Trophoblast cell (in vitro differentiated cells and primary cell): ENCODE results near the gene SNX25.

Source experiments
- DNase-seq, 2 donors: peaks; one replicate each; pipeline ENCODE4 v3.0.0-alpha.2; 2016
- H2AFZ ChIP-seq: 2 replicates; pipeline ENCODE4 v1.6.1; 2013; ENCODE audit warnings: low read length, moderate library complexity, mild to moderate bottlenecking; ENCODE audit not compliant: insufficient read depth, poor library complexity
- H2AK5ac ChIP-seq: 2 replicates; pipeline ENCODE4 v1.6.1; 2013; ENCODE audit warnings: mild to moderate bottlenecking, low read length
- H2BK120ac ChIP-seq: 2 replicates; pipeline ENCODE4 v1.6.1; 2013; ENCODE audit warnings: low read length, mild to moderate bottlenecking, moderate library complexity; ENCODE audit not compliant: insufficient read depth, poor library complexity
- H2BK12ac ChIP-seq: 2 replicates; pipeline ENCODE4 v1.6.1; 2013; ENCODE audit warnings: mild to moderate bottlenecking, low read length, moderate library complexity
- H2BK5ac ChIP-seq: 2 replicates; pipeline ENCODE4 v1.6.1; 2013; ENCODE audit warnings: low read length, low read depth, moderate library complexity, mild to moderate bottlenecking; ENCODE audit not compliant: poor library complexity
- H3K14ac ChIP-seq: 2 replicates; pipeline ENCODE4 v1.6.1; 2013; ENCODE audit warnings: mild to moderate bottlenecking, low read length
- H3K18ac ChIP-seq: 2 replicates; pipeline ENCODE4 v1.6.1; 2013; ENCODE audit warnings: mild to moderate bottlenecking, low read length
- H3K23ac ChIP-seq: 2 replicates; pipeline ENCODE4 v1.6.1; 2013; ENCODE audit warnings: low read length
- H3K27ac ChIP-seq: 2 replicates; pipeline ENCODE4 v1.5.1; 2013; ENCODE audit warnings: low read depth, mild to moderate bottlenecking, inconsistent platforms, low read length, moderate library complexity
- H3K27me3 ChIP-seq: 2 replicates; pipeline ENCODE4 v1.6.1; 2013; ENCODE audit warnings: inconsistent platforms, mild to moderate bottlenecking, low read length, moderate library complexity; ENCODE audit not compliant: insufficient read depth
- H3K36me3 ChIP-seq, 2 experiments: 1 replicate in 1 of 2; 2 replicates in 1 of 2; pipeline ENCODE4 v1.6.1; 2013; ENCODE audit warnings: low read length in 2 of 2, mild to moderate bottlenecking in 2 of 2, moderate library complexity in 1 of 2; ENCODE audit not compliant: insufficient read depth in 2 of 2, control insufficient read depth in 1 of 2
- H3K4ac ChIP-seq: 2 replicates; pipeline ENCODE4 v1.6.1; 2013; ENCODE audit warnings: low read depth, mild to moderate bottlenecking, low read length, moderate library complexity
- H3K4me1 ChIP-seq, 2 experiments: 1 replicate in 1 of 2; 2 replicates in 1 of 2; pipeline ENCODE4 v1.6.1; 2013; ENCODE audit warnings: low read length in 2 of 2, mild to moderate bottlenecking in 2 of 2, moderate library complexity in 1 of 2; ENCODE audit not compliant: insufficient read depth in 2 of 2, control insufficient read depth in 1 of 2
- H3K4me2 ChIP-seq: 2 replicates; pipeline ENCODE4 v1.6.1; 2013; ENCODE audit warnings: inconsistent platforms, mild to moderate bottlenecking, low read length, moderate library complexity
- H3K4me3 ChIP-seq: 2 replicates; pipeline ENCODE4 v1.5.1; 2013; ENCODE audit warnings: mild to moderate bottlenecking, low read depth, low read length, inconsistent platforms
- H3K79me1 ChIP-seq: one replicate; pipeline ENCODE4 v1.6.1; 2013; ENCODE audit warnings: low read length
- H3K79me2 ChIP-seq: 2 replicates; pipeline ENCODE4 v1.6.1; 2013; ENCODE audit warnings: low read length, mild to moderate bottlenecking; ENCODE audit not compliant: control insufficient read depth, insufficient read depth, poor library complexity
- H3K9ac ChIP-seq: 2 replicates; pipeline ENCODE4 v1.6.1; 2013; ENCODE audit warnings: mild to moderate bottlenecking, low read length
- H3K9me3 ChIP-seq: 2 replicates; pipeline ENCODE4 v1.6.1; 2013; ENCODE audit warnings: low read depth, mild to moderate bottlenecking, control low read depth, inconsistent platforms, low read length; ENCODE audit not compliant: insufficient read depth
- H4K12ac ChIP-seq: 2 replicates; pipeline ENCODE4 v1.6.1; 2013; ENCODE audit warnings: low read depth, mild to moderate bottlenecking, low read length, moderate library complexity
- H4K8ac ChIP-seq: 2 replicates; pipeline ENCODE4 v1.6.1; 2013; ENCODE audit warnings: low read depth, mild to moderate bottlenecking, low read length, moderate library complexity
- H4K91ac ChIP-seq: one replicate; pipeline ENCODE4 v1.6.1; 2013; ENCODE audit warnings: low read depth, mild to moderate bottlenecking, low read length, moderate library complexity
- WGBS: extraction: QIAGEN DNeasy Blood & Tissue Kit; methylation state at CpG from one replicate; pipeline ENCODE4 v1.1.7; 2013; ENCODE audit warnings: missing lambda C conversion rate; ENCODE audit not compliant: insufficient read length, insufficient coverage; ENCODE audit errors: extremely low coverage; 5-methylcytosine and 5-hydroxymethylcytosine counted together

Gene SNX25

GRCh38 chr4:185270037-185270436 is 60.6 kb downstream of the SNX25 start:
- H3K9ac ChIP-seq, result no peak overlapping the region
- no peak overlapping the region for H3K14ac ChIP-seq
- H2BK5ac ChIP-seq, result no peak overlapping the region
- H3K27me3 ChIP-seq, result no peaks in the 10 kb centered on the region
- no peak overlapping the region for H2AK5ac ChIP-seq
- H3K23ac ChIP-seq, result no peak overlapping the region
- H3K79me2 ChIP-seq, result no peaks in the 10 kb centered on the region
- H3K4me2 ChIP-seq, result no peak overlapping the region
- no peak overlapping the region for H3K27ac ChIP-seq
- H4K8ac ChIP-seq, result no peak overlapping the region
- no peak overlapping the region for H4K12ac ChIP-seq
- WGBS, result no CpG with 5 or more reads among the region's 5 CpGs
- DNase-seq, result no peak
- H3K4ac ChIP-seq, result no peak overlapping the region
- H3K79me1 ChIP-seq, result no peaks in the 10 kb centered on the region
- H3K4me1 ChIP-seq, result peaks cover 0 to 4% of the 10 kb centered on the region in 2 experiments
- no peaks in the 10 kb centered on the region for H3K9me3 ChIP-seq
- no peak overlapping the region for H4K91ac ChIP-seq
- no peak overlapping the region for H2BK12ac ChIP-seq
- H3K18ac ChIP-seq, result no peak overlapping the region
- no peak overlapping the region for H3K4me3 ChIP-seq
- H2BK120ac ChIP-seq, result no peak overlapping the region
- H2AFZ ChIP-seq, result no peak overlapping the region
- peaks cover 0 to 3% of the 10 kb centered on the region in 2 experiments for H3K36me3 ChIP-seq

DNA sequence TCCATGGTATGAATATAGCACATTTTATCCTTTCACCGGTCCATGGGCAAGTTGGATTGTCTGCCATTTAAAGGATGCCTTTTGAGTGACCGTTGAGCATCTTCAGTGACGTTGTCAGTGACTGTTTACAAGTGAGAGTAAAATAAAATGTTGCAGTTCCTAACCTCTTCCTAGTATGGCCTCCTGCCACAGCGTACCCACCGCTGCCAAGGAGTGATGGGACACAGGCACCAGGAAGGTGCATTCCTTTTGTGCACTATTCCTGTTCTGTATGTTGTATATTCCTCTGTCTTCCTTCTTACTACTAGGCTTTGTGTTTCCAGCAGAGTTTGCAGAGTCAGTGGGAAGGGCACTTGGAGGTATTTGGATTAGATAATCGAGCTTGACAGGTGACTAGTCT is 61.5 kb downstream of the SNX25 start:
- Histone ChIP-seq H3K4ac (no peak overlapping the region), H3K14ac (no peak overlapping the region), H3K27me3 (no peaks in the 10 kb centered on the region), H2BK12ac (no peak overlapping the region), H4K91ac (no peak overlapping the region), H3K79me2 (no peaks in the 10 kb centered on the region), H3K79me1 (no peaks in the 10 kb centered on the region), H2BK120ac (no peak overlapping the region), H3K4me1 (peaks cover 0 to 4% of the 10 kb centered on the region in 2 experiments), H3K9me3 (no peaks in the 10 kb centered on the region), H2AK5ac (no peak overlapping the region), H3K23ac (no peak overlapping the region), H4K8ac (no peak overlapping the region), H3K9ac (no peak overlapping the region), H4K12ac (no peak overlapping the region), H3K4me3 (no peak overlapping the region), H2AFZ (no peak overlapping the region), H3K36me3 (peaks cover 0 to 3% of the 10 kb centered on the region in 2 experiments), H3K4me2 (no peak overlapping the region), H3K18ac (no peak overlapping the region), H2BK5ac (no peak overlapping the region), H3K27ac (no peak overlapping the region)
- no peak for DNase-seq
- WGBS, result no CpG with 5 or more reads among the region's 6 CpGs

DNA sequence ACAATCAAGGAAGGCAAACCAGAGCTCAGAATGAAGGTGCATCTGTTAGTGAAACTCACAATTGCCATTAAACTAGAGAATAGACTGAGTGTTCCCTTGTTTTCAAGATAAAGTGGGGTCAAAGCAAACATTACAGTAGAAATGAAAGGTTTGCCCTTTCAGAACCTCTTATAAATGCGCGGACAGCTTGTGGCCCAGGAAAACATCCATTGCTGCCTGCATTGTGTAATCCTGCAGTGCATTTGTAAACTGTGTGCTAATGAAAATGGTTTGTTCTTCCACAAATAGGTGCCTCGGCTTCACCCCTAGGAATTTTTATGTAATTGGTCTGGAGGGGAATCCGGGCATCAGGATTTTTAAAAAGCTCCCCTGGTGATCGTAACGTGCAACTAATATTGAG is 62.8 kb downstream of the SNX25 start:
- Histone ChIP-seq H2BK120ac (no peak overlapping the region), H3K79me1 (no peaks in the 10 kb centered on the region), H3K36me3 (peaks cover 0 to 1% of the 10 kb centered on the region in 2 experiments), H3K4me2 (no peak overlapping the region), H3K79me2 (no peaks in the 10 kb centered on the region), H3K27me3 (no peaks in the 10 kb centered on the region), H2AFZ (no peak overlapping the region), H3K14ac (no peak overlapping the region), H3K9me3 (no peaks in the 10 kb centered on the region), H3K23ac (no peak overlapping the region), H3K27ac (no peak overlapping the region), H2AK5ac (no peak overlapping the region), H4K12ac (no peak overlapping the region), H3K9ac (no peak overlapping the region), H4K91ac (no peak overlapping the region), H3K18ac (no peak overlapping the region), H3K4ac (no peak overlapping the region), H2BK5ac (no peak overlapping the region), H2BK12ac (no peak overlapping the region), H4K8ac (no peak overlapping the region), H3K4me3 (no peak overlapping the region), H3K4me1 (peaks cover 0 to 4% of the 10 kb centered on the region in 2 experiments)
- no peak for DNase-seq
- no CpG with 5 or more reads among the region's 6 CpGs for WGBS

- H2BK12ac ChIP-seq, result no peak overlapping the region
- DNase-seq, result no peak
- H2BK120ac ChIP-seq, result no peak overlapping the region
- H3K4ac ChIP-seq, result no peak overlapping the region
- H4K12ac ChIP-seq, result no peak overlapping the region
- H3K9me3 ChIP-seq, result no peaks in the 10 kb centered on the region
- no peak overlapping the region for H3K18ac ChIP-seq
- H3K79me2 ChIP-seq, result no peaks in the 10 kb centered on the region
- H3K4me2 ChIP-seq, result no peak overlapping the region
- no peak overlapping the region for H2AK5ac ChIP-seq
- no peak overlapping the region for H4K8ac ChIP-seq
- peaks cover 0 to 4% of the 10 kb centered on the region in 2 experiments for H3K4me1 ChIP-seq
- no peak overlapping the region for H3K14ac ChIP-seq
- no peak overlapping the region for H3K9ac ChIP-seq
- no peak overlapping the region for H3K23ac ChIP-seq
- no peak overlapping the region for H3K4me3 ChIP-seq
- H2AFZ ChIP-seq, result no peak overlapping the region
- no peaks in the 10 kb centered on the region for H3K36me3 ChIP-seq
- no peaks in the 10 kb centered on the region for H3K27me3 ChIP-seq
- no peak overlapping the region for H2BK5ac ChIP-seq
- no peaks in the 10 kb centered on the region for H3K79me1 ChIP-seq
- no peak overlapping the region for H4K91ac ChIP-seq
- no peak overlapping the region for H3K27ac ChIP-seq
Measured at GRCh38 chr4:185275501-185275900, 66.1 kb downstream of the SNX25 start.
